IMR-90 (cell line): ENCODE data around the gene DLEU7. TPM values are rescaled to one million over a fixed set of nuclear protein-coding genes. Genes with fewer than 3 reads are reported as not detected.

Experiments
- ATAC-seq: fragments of 200-7000 bp; cut with Tn5 transposase; 2 replicates; pipeline ENCODE4 v1.9.1; 2020; ENCODE audit warnings: low read depth, mild to moderate bottlenecking, moderate library complexity
- BruUV-seq: library from RNA; stranded (reverse); fragments of 400-500 nt; replicated peaks from 2 replicates; lab custom pipeline; 2021; lab: Mats Ljungman, UMichigan
- CTCF ChIA-PET: fragments of 300-600 bp; formaldehyde crosslinking; extraction: SDS; loops from one replicate; lab custom pipeline; 2021; ENCODE audit warnings: antibody characterized with exemption; lab: Yijun Ruan, JAX
- POLR2A ChIA-PET: fragments of 300-600 bp; sonication (Branson Sonifier 250); formaldehyde crosslinking; loops from one replicate; lab custom pipeline; 2022; ENCODE audit warnings: antibody characterized with exemption; ENCODE audit not compliant: unreplicated experiment; lab: Charles Lee
- DNase-seq: peaks from one replicate; pipeline ENCODE4 v3.0.0; 2013
- H2AFZ ChIP-seq: replicated peaks from 2 replicates; pipeline ENCODE3; 2013; ENCODE audit warnings: low read length, mild to moderate bottlenecking; ENCODE audit not compliant: poor library complexity
- H2AK5ac ChIP-seq: 2 replicates; pipeline ENCODE4 v1.6.1; 2013; ENCODE audit warnings: low read depth, low read length, inconsistent platforms
- H2AK9ac ChIP-seq: replicated peaks from 2 replicates; pipeline ENCODE3; 2013; ENCODE audit warnings: mild to moderate bottlenecking, low read depth, low read length, moderate library complexity; ENCODE audit not compliant: poor library complexity
- H2BK120ac ChIP-seq: 2 replicates; pipeline ENCODE4 v1.6.1; 2013; ENCODE audit warnings: low read depth, low read length, inconsistent platforms
- H2BK15ac ChIP-seq: 3 replicates; pipeline ENCODE4 v1.6.1; 2013; ENCODE audit warnings: low read depth, low read length, inconsistent platforms
- H2BK20ac ChIP-seq: 2 replicates; pipeline ENCODE4 v1.6.1; 2013; ENCODE audit warnings: low read depth, mild to moderate bottlenecking, inconsistent platforms, low read length, moderate library complexity
- H2BK5ac ChIP-seq: 2 replicates; pipeline ENCODE4 v1.6.1; 2013; ENCODE audit warnings: mild to moderate bottlenecking, low read depth, low read length, inconsistent platforms; ENCODE audit not compliant: poor library complexity, severe bottlenecking
- H3K14ac ChIP-seq: replicated peaks from 2 replicates; pipeline ENCODE4 v1.6.1; 2013; ENCODE audit warnings: low read depth, low read length, inconsistent platforms
- H3K18ac ChIP-seq: 2 replicates; pipeline ENCODE4 v1.6.1; 2013; ENCODE audit warnings: low read depth, low read length, control low read depth
- H3K23ac ChIP-seq: 2 replicates; pipeline ENCODE4 v1.6.1; 2013; ENCODE audit warnings: low read depth, low read length, inconsistent platforms
- H3K27ac ChIP-seq: 2 replicates; pipeline ENCODE4 v1.5.1; 2013; ENCODE audit warnings: mild to moderate bottlenecking, control low read depth, low read length; ENCODE audit not compliant: insufficient read depth
- H3K27me3 ChIP-seq: 2 replicates; pipeline ENCODE4 v1.6.1; 2013; ENCODE audit warnings: low read length; ENCODE audit not compliant: control insufficient read depth, insufficient read depth
- H3K36me3 ChIP-seq: 2 replicates; pipeline ENCODE4 v1.6.1; 2013; ENCODE audit warnings: low read length, mixed read lengths; ENCODE audit not compliant: control insufficient read depth, insufficient read depth
- H3K4ac ChIP-seq: 2 replicates; pipeline ENCODE4 v1.6.1; 2013; ENCODE audit warnings: low read depth, low read length, inconsistent platforms
- H3K4me1 ChIP-seq: 2 replicates; pipeline ENCODE4 v1.6.1; 2013; ENCODE audit warnings: low read length, mixed read lengths; ENCODE audit not compliant: control insufficient read depth, insufficient read depth
- H3K4me2 ChIP-seq: 2 replicates; pipeline ENCODE4 v1.6.1; 2013; ENCODE audit warnings: low read depth, mild to moderate bottlenecking, control low read depth, low read length, moderate library complexity
- H3K4me3 ChIP-seq: 2 replicates; pipeline ENCODE4 v1.5.1; 2013; ENCODE audit warnings: low read depth, mild to moderate bottlenecking, control low read depth, low read length, moderate library complexity; ENCODE audit not compliant: insufficient read depth
- H3K56ac ChIP-seq: 2 replicates; pipeline ENCODE4 v1.6.1; 2013; ENCODE audit warnings: low read length, inconsistent platforms; ENCODE audit not compliant: insufficient read depth; ENCODE audit errors: extremely low read depth
- H3K79me1 ChIP-seq, 2 experiments: 2 replicates each; pipeline ENCODE4 v1.6.1; 2013; ENCODE audit warnings: low read length in 2 of 2, inconsistent platforms in 1 of 2, low read depth in 1 of 2
- H3K9ac ChIP-seq: 2 replicates; pipeline ENCODE4 v1.6.1; 2013; ENCODE audit warnings: low read depth, low read length, control low read depth
- H3K9me1 ChIP-seq: 2 replicates; pipeline ENCODE4 v1.6.1; 2013; ENCODE audit warnings: low read length, inconsistent platforms; ENCODE audit not compliant: insufficient read depth
- H3K9me3 ChIP-seq: 2 replicates; pipeline ENCODE4 v1.6.1; 2013; ENCODE audit warnings: low read length; ENCODE audit not compliant: control insufficient read depth, insufficient read depth
- H4K20me1 ChIP-seq: 2 replicates; pipeline ENCODE4 v1.6.1; 2013; ENCODE audit warnings: low read length, inconsistent platforms; ENCODE audit not compliant: insufficient read depth
- H4K5ac ChIP-seq: 2 replicates; pipeline ENCODE4 v1.6.1; 2013; ENCODE audit warnings: mild to moderate bottlenecking, low read depth, low read length, control low read depth
- H4K8ac ChIP-seq, 2 experiments: 2 replicates each; pipeline ENCODE4 v1.6.1; 2013; ENCODE audit warnings: low read depth in 2 of 2, low read length in 2 of 2, control low read depth in 1 of 2, inconsistent platforms in 1 of 2
- H4K91ac ChIP-seq: 2 replicates; pipeline ENCODE4 v1.6.1; 2013; ENCODE audit warnings: low read depth, low read length, inconsistent platforms; ENCODE audit not compliant: insufficient read depth
- CEBPB ChIP-seq: IDR thresholded peaks from 2 replicates; pipeline ENCODE4 v1.6.1; 2012; ENCODE audit warnings: low read depth, low read length, improper control_type of control experiment
- MXI1 ChIP-seq: IDR thresholded peaks from 2 replicates; pipeline ENCODE4 v1.6.1; 2012; ENCODE audit warnings: low read depth, mild to moderate bottlenecking, low read length, moderate library complexity, borderline replicate concordance
- RCOR1 ChIP-seq: IDR thresholded peaks from 2 replicates; pipeline ENCODE4 v1.6.1; 2012; ENCODE audit warnings: mild to moderate bottlenecking, low read length, improper control_type of control experiment; ENCODE audit not compliant: insufficient replicate concordance
- WGBS, 2 experiments: methylation state at CpG; one replicate each; pipeline versions ENCODE4 v1.1.5 to v1.1.7; 2013; ENCODE audit warnings: missing lambda C conversion rate in 2 of 2; ENCODE audit not compliant: insufficient read length in 1 of 2; ENCODE audit errors: extremely low coverage in 2 of 2; 5-methylcytosine and 5-hydroxymethylcytosine counted together
- dilution Hi-C: fragments of 300-500 bp; cut with HindIII; formaldehyde crosslinking; loops from one replicate; pipeline ENCODE4 v1.14.3; 2018; ENCODE audit warnings: low sequenced_read_pairs; ENCODE audit not compliant: unreplicated experiment
- in situ Hi-C: fragments of 300-500 bp; cut with MboI; formaldehyde crosslinking; loops from 3 replicates; pipeline ENCODE4 v1.14.3; 2019; ENCODE audit warnings: low sequenced_read_pairs, inconsistent platforms, mixed read lengths
- intact Hi-C: fragments of 100-400 bp; cut with micrococcal nuclease; formaldehyde crosslinking; loops from 2 replicates; pipeline ENCODE4 v1.10.0; 2022
- polyA plus RNA-seq, 3 experiments: library from polyadenylated mRNA; depleted of rRNA; stranded (reverse); fragments of >200 nt; gene quantifications; 2 replicates each; pipeline ENCODE4 v1.2.3, GENCODE V29; 2012; ENCODE audit warnings: low replicate concordance in 1 of 3
- total RNA-seq: library from RNA; depleted of rRNA; stranded (reverse); fragments of >200 nt; gene quantifications from 2 replicates; pipeline ENCODE4 v1.2.3, GENCODE V29; 2012
- TF ChIP-seq, protein P1 (sequence below): conservative IDR thresholded peaks from 2 replicates; pipeline ENCODE4 v1.5.1; 2012; ENCODE audit warnings: mild to moderate bottlenecking, low read depth, low read length, improper control_type of control experiment
- TF ChIP-seq, protein P2 (sequence below): fragments of 150-350 bp; IDR thresholded peaks from 2 replicates; pipeline ENCODE4 v1.6.1; 2017; ENCODE audit warnings: mild to moderate bottlenecking, antibody characterized with exemption, low read length, low read depth

DLEU7 gene
- total and polyA plus RNA-seq, 2 of the 4 experiments (the other 2 are of a cell fraction), result not detected

DNA sequence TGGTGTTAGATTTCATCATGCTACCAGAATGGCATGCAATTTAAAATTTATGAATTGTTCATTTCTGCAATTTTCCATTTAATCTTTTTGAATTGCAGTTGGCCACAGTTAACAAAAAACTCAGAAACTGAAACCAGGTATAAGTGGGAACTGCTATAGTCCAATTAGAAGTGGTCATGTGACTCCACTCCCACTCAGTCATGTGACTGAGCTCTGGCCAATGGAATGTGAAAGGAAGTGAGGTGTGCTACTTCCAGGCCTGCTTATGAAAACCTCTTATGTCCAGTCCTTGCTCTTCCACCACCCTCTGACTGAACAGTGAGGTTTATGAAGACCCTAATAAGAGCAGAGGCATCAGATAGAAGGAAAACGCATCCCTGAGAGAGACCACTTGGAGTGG is 47.0 kb downstream of the DLEU7 start:
- TF ChIP-seq RCOR1 (no peak), CEBPB (no peak), MXI1 (no peak)
- TF ChIP-seq, protein P1, sequence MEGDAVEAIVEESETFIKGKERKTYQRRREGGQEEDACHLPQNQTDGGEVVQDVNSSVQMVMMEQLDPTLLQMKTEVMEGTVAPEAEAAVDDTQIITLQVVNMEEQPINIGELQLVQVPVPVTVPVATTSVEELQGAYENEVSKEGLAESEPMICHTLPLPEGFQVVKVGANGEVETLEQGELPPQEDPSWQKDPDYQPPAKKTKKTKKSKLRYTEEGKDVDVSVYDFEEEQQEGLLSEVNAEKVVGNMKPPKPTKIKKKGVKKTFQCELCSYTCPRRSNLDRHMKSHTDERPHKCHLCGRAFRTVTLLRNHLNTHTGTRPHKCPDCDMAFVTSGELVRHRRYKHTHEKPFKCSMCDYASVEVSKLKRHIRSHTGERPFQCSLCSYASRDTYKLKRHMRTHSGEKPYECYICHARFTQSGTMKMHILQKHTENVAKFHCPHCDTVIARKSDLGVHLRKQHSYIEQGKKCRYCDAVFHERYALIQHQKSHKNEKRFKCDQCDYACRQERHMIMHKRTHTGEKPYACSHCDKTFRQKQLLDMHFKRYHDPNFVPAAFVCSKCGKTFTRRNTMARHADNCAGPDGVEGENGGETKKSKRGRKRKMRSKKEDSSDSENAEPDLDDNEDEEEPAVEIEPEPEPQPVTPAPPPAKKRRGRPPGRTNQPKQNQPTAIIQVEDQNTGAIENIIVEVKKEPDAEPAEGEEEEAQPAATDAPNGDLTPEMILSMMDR, result no peak
- TF ChIP-seq, protein P2, sequence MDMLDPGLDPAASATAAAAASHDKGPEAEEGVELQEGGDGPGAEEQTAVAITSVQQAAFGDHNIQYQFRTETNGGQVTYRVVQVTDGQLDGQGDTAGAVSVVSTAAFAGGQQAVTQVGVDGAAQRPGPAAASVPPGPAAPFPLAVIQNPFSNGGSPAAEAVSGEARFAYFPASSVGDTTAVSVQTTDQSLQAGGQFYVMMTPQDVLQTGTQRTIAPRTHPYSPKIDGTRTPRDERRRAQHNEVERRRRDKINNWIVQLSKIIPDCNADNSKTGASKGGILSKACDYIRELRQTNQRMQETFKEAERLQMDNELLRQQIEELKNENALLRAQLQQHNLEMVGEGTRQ, result peak; percentile 57
- ChIA-PET POLR2A (no interaction called here), CTCF (no interaction called here)
- intact Hi-C loops, result no loop called here
- H3K27ac ChIP-seq, result no peak overlapping the region
- H4K5ac ChIP-seq, result no peak overlapping the region
- WGBS, 2 experiments, result no CpG with 5 or more reads among the region's 1 CpG
- no peak overlapping the region for H2BK5ac ChIP-seq
- peaks cover 23% of the 10 kb centered on the region for H3K27me3 ChIP-seq
- no peak overlapping the region for H4K8ac ChIP-seq
- H3K9me1 ChIP-seq, result no peaks in the 10 kb centered on the region
- BruUV-seq, result no TSS peak
- H3K4me3 ChIP-seq, result no peak overlapping the region
- H4K20me1 ChIP-seq, result no peaks in the 10 kb centered on the region
- H3K14ac ChIP-seq, result no peak overlapping the region
- H4K91ac ChIP-seq, result no peak overlapping the region
- in situ Hi-C loops, result loop anchor here (5.0 kb wide), 2 partner anchors 714 to 819 kb away; no protein-coding TSS in a partner anchor
- no peak overlapping the region for H3K56ac ChIP-seq
- no peaks in the 10 kb centered on the region for H3K9me3 ChIP-seq
- H3K36me3 ChIP-seq, result no peaks in the 10 kb centered on the region
- H3K79me1 ChIP-seq, result no peaks in the 10 kb centered on the region
- DNase-seq (no peak), ATAC-seq (no peak)
- no peak overlapping the region for H2AFZ ChIP-seq
- H3K4me2 ChIP-seq, result no peak overlapping the region
- H3K9ac ChIP-seq, result no peak overlapping the region
- no peak overlapping the region for H3K23ac ChIP-seq
- H2AK9ac ChIP-seq, result no peak overlapping the region
- H2BK15ac ChIP-seq, result no peak overlapping the region
- no peak overlapping the region for H2BK120ac ChIP-seq
- H3K4ac ChIP-seq, result no peak overlapping the region
- no peak overlapping the region for H3K18ac ChIP-seq
- H2BK20ac ChIP-seq, result no peak overlapping the region
- no peak overlapping the region for H2AK5ac ChIP-seq
- dilution Hi-C loops, result no loop called here
- H3K4me1 ChIP-seq, result peaks cover 1% of the 10 kb centered on the region; the same call in 1 of the 2 replicates
